NCI-H1092 (cell line): ENCODE measurements around the gene MCAM.
A peak's percentile ranks its signal among the peaks of the same experiment; 100 is the strongest.

ENCODE experiments used
- DNase-seq: peaks from one replicate; lab custom pipeline; 2025; lab: John Stamatoyannopoulos, UW

Gene MCAM

DNA sequence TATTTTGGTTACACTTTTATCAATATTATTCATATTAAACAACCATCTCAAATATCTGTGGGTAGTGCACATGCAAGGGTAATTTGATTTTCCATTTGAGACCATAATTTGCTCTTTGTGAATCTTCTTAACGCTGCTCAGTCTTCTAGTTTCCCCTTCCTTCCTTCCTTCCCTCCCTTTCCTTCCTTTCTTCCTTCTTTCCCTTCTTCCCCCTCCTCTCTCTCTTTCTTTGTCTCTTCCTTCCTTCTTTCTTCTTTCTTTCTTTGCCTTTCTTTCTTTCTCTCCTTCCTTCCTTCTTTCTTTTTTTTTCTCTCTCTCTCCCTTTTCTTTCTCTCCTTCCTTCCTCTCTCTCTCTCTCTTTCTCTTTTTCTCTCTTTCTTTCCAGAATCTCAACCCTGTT is 13.3 kb upstream of the MCAM start:
- no peak for DNase-seq

DNA sequence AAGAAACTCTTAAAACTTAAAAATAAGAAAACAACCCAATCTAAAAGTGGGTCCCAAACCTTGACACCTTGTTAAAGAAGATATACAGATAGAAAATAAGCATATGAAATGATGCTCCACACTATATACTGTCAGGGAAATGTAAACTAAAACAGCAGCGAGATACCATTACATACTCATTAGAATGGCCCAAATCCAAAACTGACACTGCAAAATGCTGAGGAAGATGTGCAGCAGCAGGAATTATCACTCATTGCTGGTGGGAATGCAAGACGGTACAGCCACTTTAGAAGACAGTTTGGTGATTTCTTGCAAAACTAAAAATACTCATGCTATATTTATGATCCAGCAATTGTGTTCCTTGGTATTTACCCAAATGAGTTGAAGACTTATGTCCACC is 12.4 kb upstream of the MCAM start:
- no peak for DNase-seq

DNA sequence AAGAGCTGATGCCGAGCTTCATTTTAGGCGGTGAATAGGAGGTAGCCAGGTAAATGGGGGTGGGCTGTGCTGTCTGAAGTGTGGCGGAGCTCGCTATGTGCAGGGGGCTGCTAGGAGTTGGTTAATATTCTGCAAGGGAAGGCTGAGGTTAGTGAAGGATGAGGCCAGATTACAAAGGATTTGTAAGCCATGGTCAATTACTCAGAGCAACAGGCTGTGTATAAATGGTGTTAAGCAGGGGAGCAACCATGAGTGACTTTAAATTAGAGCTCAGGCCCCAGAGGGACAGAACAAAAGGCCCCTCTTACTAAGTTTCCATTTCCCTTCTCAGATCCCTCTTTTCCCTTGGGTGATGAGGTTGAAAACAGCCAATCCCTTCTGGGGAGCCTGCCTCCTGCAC is 7.3 kb upstream of the MCAM start:
- DNase-seq: no peak

DNA sequence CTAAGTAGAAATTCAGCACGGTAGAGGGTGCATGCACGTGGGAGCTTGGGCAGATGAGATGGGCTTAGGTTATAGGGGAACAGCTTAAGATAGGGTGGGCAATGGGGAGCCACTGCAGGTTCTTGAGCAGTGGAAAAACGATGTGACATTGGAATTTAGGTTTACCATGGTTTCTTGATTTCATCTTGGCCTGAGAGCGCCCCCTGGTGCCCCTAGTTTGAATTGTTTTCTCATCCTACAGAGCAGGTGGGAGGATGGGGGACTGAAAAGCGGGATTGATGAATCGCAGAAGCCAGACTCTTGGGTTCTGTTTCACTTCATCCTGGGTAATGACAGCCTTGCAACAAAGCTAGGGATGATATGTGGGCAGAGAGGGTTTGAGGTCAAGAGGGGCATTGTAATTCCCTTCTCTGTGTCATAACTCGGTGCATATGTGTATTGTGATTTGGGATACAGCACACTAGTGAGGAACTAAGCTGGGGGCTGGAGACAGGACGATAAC is 6.7 kb upstream of the MCAM start:
- peak; percentile 67 for DNase-seq

DNA sequence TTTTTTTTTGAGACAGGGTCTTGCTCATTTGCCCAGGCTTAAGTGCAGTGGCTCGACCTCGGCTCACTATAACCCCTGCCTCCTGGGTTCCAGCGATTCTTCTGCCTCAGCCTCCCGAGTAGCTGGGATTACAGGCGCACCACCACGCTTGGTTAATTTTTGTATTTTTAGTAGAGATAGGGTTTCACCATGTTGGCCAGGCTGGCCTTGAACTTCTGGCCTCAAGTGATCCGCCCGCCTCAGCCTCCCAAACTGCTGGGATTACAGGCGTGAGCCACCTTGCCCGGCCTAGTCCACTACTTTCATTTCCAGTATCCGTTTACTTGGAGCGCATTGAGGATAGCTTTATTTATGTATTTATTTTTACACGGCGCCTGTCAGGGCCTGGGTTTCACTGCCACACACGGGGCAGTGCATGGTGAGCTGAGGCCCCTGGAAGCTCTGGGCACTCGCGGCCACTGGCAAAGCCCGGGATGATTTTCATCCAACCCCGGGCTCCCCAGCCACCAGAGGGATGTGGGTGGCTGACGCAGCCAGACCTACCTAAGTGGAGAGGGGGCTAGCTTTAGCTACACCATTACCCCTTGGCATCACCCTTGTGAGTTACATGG is 6.1 kb upstream of the MCAM start:
- DNase-seq: no peak

DNA sequence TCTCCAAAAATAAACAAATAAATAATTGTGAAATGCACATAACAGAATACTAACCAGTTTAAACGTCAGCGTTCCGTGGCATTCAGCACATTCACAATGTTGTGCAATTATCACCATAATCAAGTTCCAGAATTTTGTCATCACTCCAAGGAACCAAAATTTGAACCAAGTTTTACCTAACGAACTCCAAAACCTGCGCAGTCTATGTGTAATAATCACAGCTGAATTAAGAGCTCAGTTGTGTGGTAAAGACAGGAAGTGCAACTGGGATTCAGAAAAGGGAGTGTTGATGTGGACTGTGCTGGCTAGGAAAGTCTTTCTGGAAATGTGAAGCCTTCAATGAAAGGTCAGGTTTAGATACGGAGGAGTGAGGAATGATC is 5.4 kb upstream of the MCAM start:
- DNase-seq: no peak

DNA sequence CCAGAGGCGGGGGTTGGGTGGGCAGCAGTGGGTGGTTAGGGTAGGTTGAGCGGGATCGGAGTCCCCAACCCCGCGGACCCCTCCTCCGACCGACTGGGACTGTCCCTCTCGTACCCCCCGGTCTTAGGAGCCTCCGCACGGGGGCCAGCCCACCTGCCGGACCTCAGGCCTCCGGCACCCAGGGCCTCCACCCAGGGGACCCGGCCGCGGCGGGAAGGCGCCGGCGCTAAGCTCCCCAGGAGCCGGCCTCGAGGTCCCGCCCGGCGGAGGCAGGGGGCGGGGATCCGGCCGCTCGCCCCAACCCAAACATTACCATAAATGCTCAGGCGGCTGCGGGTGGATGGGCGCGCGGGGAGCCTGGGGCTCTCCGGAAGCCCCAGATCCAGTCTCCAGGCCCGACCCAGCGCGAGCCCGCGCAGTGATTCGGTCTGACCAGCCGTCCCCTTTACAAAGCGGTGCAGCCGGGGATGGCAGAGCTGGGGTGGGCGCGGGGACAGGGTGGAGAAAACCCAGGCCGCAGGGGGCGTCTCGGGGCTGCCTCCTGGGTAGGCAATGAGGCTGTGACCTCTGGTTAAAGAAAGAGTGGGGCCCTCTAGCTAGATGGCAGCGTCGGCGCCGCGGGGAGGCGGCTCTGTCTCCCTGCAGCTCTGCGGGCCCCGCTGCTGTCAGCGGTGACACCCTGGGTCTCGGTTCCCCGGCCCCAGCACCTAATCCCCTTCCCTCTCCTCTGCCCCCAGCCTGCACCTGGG is 4.0 kb upstream of the MCAM start:
- DNase-seq: no peak

DNA sequence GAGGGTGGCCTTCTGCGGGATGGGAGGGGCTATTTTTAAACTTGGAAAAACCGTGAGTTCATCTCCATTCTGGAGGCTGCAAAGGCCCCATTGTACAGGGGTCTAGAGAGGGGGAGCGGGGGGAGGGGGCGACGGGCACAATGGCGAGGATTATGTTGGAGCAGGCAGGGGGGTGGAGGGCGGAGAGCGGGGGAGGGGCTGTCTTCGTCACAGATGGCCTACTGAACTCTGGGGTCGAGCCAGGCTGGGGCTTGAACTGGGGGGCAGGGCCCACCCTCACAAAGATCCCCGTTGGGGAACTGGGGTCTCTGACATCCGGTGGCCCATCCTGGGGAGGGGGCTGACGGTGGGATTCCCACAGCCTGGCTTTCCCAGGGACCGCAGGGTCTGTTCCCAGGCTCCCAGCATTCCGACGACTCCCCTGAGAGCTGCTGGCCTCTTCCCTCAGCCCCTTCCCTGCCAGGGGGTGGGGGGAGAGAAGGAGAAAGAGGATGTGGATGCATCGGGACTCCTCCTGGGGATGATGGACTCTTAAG is 3.4 kb upstream of the MCAM start:
- DNase-seq: no peak

DNA sequence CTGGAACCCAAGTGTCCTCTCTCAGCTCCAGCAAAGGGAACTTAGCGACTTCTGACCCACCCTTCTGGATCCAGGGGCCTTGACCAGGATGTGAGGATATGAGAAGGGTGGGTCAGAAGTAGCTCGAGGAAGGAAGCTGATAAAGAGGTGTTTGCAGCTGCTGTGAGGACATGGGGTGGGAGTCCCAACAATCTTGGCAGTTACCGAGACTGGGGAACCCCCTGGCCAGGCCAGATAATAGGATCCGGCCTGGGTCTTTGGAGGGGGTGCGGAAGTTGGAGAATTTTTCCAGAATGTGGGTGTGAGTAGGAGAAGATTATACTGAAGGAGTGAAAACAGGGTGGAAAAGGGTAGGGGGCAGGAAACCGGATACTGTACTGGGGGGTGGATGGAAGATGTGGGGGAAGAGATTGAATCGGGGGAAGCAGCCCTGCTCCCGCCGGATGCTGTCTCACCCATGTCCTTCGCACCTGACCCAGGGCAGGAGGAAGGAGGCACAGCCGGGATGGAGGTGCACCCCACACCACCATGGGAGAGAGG is 2.8 kb upstream of the MCAM start:
- no peak for DNase-seq

DNA sequence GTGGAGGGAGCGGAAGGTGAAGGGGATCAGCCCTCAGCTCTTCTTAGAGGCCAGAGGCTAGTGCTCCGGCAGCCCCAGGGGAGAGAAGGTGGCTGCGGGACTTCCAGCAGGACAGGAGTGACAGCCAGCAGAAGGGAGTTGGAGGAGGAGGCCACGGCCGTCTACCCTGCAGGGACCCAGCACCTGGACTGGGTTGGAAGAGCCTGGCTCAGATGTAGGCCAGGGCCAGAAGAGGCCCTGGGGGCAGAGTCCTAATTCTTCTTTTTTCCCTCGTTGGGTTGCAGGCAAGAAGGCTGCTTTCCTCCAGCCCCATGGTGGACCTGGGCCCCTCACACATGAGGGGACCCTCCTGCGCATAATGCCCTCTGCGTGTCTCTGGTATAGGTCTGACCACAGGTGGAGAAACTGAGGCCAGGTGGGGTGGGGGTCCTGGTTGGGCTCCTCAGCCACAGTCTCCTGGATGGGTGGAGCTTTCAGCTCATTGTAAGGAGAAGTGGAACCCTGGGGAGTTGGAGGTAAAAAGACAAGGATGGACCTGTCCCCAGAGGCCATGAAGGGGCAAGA is 2.3 kb upstream of the MCAM start:
- no peak for DNase-seq

DNA sequence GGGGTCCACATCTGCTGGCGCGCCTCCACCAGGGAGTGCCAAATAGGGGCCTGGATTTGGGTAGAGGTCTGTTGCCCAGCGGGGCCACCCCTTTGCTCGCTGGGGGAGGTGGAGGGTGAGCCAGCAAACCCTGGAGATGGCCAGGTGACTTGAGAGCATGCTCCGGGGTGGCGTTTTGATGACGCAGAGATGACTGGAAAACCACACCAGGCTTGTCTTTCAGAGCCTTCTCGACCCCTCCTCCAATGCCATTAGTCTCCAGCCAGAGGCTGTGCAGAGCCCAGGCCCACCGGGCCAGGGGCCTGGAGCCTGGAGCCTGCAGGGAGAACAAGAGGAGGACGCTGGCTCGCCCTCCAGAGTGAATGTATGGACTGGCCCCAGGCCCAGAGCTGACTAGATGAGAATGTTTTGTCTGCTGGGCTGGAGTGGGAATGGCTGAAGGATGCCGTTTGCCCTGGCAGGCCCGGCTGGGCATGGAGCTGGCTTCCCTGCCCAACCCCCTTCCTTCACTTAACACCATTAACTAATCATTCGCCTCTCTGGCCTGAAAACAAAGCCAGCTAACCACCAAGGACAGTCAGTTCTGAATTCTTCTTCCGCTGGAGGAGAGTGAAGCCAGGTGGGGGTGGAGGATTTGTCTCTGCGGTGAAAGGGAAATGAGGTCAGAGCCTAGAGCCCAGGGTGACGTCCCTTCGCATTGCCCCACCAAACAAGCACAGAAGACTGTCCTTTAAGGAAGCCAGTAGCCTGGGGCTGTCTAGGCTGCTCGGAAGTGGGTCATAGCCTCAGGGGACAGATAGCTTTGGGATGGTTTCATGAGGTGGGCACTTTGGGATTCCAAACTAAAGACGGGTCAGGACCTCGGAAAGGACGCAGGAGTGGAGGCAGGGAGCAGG is 1.6 kb upstream of the MCAM start:
- DNase-seq: peak; percentile 38

DNA sequence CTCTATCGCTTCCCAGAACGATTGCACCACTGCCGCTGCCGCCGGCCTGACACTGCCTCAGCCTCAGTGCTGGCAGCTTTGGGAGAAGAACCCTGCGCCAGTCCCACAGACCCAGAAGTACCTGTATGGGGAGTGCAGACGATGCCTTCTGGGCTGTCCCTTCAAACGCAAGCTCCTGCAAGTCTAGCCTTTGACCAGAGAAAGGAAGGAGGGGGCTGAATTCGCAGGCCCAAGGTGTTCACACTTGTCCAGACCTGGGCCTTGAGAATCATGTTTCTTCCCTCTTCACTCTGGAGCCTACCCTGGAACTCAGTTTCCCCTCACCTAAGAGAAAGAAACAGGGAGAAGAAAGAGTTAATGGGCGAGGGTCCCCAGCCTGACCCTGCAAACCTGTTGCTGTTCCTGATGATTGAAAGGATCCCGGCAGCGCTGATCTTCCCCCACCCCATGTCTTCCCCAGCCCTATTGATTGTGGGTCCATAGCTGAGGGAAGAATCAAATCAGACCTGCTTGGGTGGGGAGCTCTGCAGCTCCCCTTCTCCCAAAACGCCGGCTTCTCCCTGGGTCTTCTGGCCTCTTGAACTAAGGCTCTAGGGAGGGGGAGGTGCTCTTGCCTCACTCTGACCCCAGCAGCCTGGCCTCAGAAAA is 786 bp upstream of the MCAM start:
- DNase-seq: no peak

DNA sequence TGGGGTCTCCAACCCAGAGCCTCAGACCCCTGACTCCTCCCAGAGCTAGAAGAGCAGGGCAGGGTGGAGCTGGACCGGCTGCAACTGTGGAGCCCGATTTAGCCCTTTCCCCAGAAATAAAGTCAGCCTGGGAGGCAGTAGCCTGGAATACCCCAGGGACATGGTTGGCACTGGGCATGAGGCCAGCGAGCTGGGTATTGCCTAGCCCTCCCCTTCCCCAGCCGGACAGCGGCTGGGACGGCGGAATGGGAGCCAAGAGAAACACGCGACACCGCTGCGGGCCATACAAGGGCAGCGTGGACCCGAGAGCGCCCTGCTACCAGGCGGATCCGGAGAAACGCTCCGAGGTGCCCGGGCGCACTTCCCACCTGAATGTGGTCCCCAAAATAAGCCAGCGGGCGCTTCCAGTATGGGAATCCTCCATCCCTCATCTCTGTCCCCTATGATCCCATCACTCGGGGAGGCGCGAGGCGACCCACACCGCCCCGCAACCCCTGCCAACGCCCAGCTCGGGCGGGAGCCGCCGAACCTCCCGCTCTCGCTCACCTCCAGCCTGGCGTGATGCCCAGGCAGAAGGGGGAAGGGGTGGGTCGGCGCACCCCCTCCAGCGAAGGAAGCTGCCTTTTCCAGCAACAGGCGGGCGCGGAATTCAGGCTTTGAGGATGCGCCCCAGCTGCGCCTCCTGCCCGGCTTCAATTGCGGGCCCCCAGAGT is 758 bp downstream of the MCAM start:
- DNase-seq: peak; percentile 79

DNA sequence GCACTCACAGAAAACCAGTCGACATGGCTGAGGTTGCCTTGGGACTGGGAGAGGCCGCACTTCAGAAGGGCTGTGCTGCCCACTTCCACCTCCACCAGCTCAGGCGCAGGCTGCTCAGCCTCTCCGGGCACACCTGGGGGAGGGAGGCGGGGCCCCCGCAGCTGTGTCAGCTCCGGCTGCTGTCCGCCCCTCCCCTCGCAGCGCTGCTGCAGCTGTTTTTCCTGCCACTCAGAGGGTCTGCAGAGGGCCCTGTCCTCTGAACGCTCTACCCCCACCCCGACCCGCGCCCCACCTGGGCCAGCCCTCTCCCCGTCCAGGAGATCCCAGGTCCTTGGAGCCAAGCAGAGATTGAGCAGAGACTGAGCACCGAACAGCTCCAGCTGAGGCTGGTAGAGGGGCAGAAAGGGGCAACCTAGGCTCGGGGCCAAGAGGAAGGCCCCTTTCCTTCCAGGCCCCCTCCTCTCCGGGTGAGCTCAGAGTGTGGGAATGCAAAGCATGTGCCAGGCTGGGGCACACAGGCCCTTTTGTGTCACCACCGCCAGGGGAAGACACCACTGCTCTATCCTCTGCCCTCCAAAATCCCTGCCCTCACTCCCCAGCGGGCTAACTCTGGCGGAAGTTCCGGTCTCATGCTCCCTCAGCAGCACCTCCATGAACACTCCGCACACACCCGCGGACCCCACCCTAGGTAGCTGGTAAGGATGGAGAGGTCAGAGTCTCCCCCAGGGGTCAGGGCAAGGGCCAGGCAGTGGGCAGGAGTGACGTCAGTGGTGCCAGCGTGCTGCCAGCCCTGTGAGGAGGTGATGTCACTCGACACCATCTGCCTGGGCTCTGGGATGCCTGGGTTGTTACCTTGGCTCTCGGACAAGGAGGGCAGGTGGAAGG is 1.6 kb downstream of the MCAM start:
- DNase-seq: no peak

DNA sequence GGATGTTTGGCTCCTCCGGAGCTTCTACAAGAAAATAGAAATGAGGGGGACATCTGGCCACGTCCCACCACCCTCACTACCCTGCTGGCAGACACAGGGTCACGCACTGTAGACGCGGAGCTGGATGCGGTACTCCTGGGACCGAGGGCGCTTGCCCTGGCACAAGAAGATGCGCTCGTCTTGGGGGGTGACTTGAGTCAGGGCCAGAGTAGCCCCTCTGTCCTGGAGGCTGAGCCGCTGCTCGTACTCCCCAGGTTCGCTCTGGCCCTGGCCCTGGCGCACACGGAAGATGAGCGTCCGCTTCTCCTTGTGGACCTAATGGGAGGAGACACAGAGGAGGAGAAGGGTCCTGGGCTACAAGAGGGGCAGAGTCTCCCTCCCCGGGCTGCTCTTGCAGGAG is 2.2 kb downstream of the MCAM start:
- DNase-seq: no peak

DNA sequence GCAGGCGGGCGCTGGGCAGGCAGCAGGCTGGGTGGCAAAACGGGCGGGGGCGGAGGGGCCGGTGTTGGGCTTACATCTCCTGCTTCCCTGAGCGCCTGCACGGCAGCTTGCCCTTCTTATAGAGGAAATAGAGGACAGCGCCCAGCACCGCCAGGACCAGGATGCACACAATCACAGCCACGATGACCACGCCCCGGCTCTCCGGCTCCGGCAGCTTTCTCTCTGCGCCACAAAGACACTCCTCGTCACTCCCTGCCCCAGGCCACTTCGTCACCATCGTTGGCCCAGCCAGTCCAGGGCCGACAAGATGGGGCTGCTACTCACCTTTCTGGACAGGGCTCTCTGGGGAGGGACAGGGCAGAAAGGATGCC is 6.3 kb downstream of the MCAM start:
- no peak for DNase-seq

DNA sequence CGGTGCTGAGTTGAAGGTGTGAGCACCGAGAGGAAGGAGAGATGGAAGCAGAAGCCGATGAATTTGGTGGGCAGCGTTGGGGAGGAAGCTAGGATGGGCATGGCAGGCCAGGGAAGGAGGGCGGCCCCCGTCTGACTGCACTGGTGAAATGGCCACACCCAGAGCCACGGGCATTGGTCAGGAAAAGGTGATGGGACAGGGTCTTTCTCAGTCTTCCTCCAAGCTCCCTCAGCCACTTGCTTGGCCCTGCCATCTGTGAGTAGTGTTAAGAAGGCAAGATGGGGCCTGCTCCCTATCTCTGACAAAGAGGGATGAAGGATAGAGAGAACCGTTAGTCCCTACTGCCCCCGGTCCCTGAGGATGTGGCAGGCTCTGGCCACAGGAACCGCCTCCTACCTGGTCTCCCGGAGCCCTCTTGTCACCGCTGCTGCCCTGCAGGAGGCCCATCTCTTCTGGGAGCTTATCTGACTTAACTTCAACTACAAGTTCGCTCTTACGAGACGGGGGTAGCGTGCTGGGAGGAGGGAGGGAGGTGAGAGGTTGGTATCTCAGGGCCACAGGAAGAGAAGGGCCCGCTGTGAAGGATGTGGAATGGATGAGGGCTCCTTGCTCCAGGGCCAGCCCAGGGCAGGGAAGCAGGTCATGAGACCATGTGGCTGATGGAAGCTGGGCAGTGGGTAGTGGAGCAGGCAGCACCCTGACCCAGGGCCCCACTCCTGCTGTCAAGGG is 6.8 kb downstream of the MCAM start:
- DNase-seq: no peak

DNA sequence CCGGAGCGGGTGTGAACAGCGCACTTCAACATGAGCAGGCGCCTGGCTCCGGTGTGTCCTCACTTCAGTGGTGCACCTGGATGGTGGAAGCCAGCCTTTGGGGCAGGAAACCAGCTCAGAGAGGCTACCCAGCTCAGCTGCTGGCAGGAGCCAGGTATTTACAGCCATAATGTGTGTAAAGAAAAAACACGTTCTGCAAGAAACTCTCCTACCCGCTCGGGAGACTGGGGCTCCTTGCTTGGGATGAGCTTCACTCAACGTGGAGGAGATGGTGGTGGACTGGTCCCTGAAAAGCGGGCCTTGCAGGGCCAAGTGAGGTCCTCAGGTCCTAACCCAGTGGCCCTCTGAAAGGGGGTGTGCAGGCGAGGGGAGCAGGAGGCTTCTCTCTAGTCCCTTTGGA is 7.5 kb downstream of the MCAM start:
- DNase-seq: no peak

DNA sequence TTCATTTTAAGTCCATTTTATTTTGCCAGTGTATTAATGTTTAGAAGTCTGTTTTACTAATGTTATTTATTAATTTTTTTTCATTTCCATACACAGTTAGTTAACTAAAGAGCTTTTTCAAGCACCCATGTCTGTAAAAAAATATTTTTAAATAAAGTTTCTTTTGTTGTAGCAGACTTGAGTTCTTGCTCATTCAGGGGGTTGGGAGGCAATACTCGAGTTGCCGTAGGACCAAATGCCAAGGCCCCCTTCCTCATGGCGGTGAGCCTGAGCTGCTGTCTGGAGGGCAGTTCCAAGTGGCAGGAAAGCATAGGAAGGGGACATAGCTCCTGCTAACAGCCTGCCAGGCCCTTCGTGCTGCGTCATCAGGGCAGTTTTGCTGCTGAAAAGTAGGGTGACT is 9.0 kb downstream of the MCAM start:
- DNase-seq: no peak
